Urinary bladder (tissue), 4 donors: Measurements from ENCODE around the gene IGSF23. TPM values are rescaled to one million over a fixed set of nuclear protein-coding genes. Genes with fewer than 3 reads are reported as not detected.
"Not testable (repeated sequence)": the region's sequence is repeated elsewhere in the genome, so short reads cannot be mapped to it uniquely, and the experiment has no call there.

Experiments
- DNase-seq: peaks from one replicate; pipeline ENCODE4 v3.0.0-alpha.2; 2015; ENCODE audit errors: extremely low spot score
- H3K27ac ChIP-seq: one replicate; pipeline ENCODE4 v1.5.1; 2013; ENCODE audit warnings: low read depth, mild to moderate bottlenecking, moderate library complexity
- H3K36me3 ChIP-seq: one replicate; pipeline ENCODE4 v1.6.1; 2013; ENCODE audit warnings: mild to moderate bottlenecking, moderate library complexity; ENCODE audit not compliant: insufficient read depth
- H3K4me1 ChIP-seq: one replicate; pipeline ENCODE4 v1.6.1; 2013; ENCODE audit warnings: mild to moderate bottlenecking, moderate library complexity; ENCODE audit not compliant: insufficient read depth
- H3K4me3 ChIP-seq: one replicate; pipeline ENCODE4 v1.5.1; 2013; ENCODE audit warnings: low read depth, low read length
- WGBS: extraction: QIAGEN DNeasy Blood & Tissue Kit; methylation state at CpG from one replicate; pipeline ENCODE4 v1.1.7; 2013; 5-methylcytosine and 5-hydroxymethylcytosine counted together
- polyA plus RNA-seq: library from polyadenylated mRNA; stranded (reverse); fragments of 200-250 nt; gene quantifications from one replicate; pipeline ENCODE4 v1.2.3, GENCODE V29; 2013
- total RNA-seq: library from RNA; depleted of rRNA; stranded (reverse); fragments of >200 nt; gene quantifications from one replicate; pipeline ENCODE4 v1.2.3, GENCODE V29; 2014
- donor health status: healthy with polysubstance abuse.
- donor health status: healthy.

IGSF23 gene
- total and polyA plus RNA-seq, 2 donors, result not detected

GRCh38 chr19:44577566-44577874 lies 35.8 kb upstream of the IGSF23 start:
- no peak overlapping the region for H3K27ac ChIP-seq
- no peaks in the 10 kb centered on the region for H3K36me3 ChIP-seq
- H3K4me3 ChIP-seq, result no peak overlapping the region
- DNase-seq, result no peak
- WGBS, result 72% methylated on average over 1 of the region's 1 CpG
- H3K4me1 ChIP-seq, result no peaks in the 10 kb centered on the region

- 80% methylated on average over 5 of the region's 5 CpGs for WGBS
- no peak for DNase-seq
- H3K4me1 ChIP-seq, result no peaks in the 10 kb centered on the region
- H3K36me3 ChIP-seq, result no peaks in the 10 kb centered on the region
- no peak overlapping the region for H3K27ac ChIP-seq
- no peak overlapping the region for H3K4me3 ChIP-seq
These were observed 33.5 kb upstream of the IGSF23 start for GRCh38 chr19:44579663-44580365.

GRCh38 chr19:44580366-44580895 lies 32.9 kb upstream of the IGSF23 start:
- WGBS, result 83% methylated on average over 11 of the region's 11 CpGs
- DNase-seq, result no peak
- no peak overlapping the region for H3K27ac ChIP-seq
- H3K4me1 ChIP-seq, result no peaks in the 10 kb centered on the region
- no peaks in the 10 kb centered on the region for H3K36me3 ChIP-seq
- no peak overlapping the region for H3K4me3 ChIP-seq

- no peak for DNase-seq
- Histone ChIP-seq H3K36me3 (no peaks in the 10 kb centered on the region), H3K27ac (no peak overlapping the region), H3K4me1 (no peaks in the 10 kb centered on the region), H3K4me3 (no peak overlapping the region)
- WGBS, result 88% methylated on average over 2 of the region's 2 CpGs
These were observed 32.1 kb upstream of the IGSF23 start for GRCh38 chr19:44581288-44581687.

GRCh38 chr19:44582581-44583265 lies 30.6 kb upstream of the IGSF23 start:
- Histone ChIP-seq H3K27ac (no peak overlapping the region), H3K4me3 (no peak overlapping the region), H3K36me3 (no peaks in the 10 kb centered on the region), H3K4me1 (no peaks in the 10 kb centered on the region)
- DNase-seq, result no peak
- whole genome bisulfite sequencing, result 22% methylated on average over 10 of the region's 10 CpGs

GRCh38 chr19:44585371-44586133 lies 27.8 kb upstream of the IGSF23 start:
- H3K36me3 ChIP-seq, result no peaks in the 10 kb centered on the region
- H3K4me3 ChIP-seq, result no peak overlapping the region
- H3K4me1 ChIP-seq, result no peaks in the 10 kb centered on the region
- WGBS, result 75% methylated on average over 5 of the region's 5 CpGs
- H3K27ac ChIP-seq, result no peak overlapping the region
- no peak for DNase-seq

- H3K4me3 ChIP-seq, result no peak overlapping the region
- 85% methylated on average over 2 of the region's 2 CpGs for WGBS
These were observed 25.2 kb upstream of the IGSF23 start for GRCh38 chr19:44587963-44588770.

GRCh38 chr19:44588771-44589112 lies 24.6 kb upstream of the IGSF23 start:
- Histone ChIP-seq H3K4me1 (no peaks in the 10 kb centered on the region), H3K4me3 (no peak overlapping the region), H3K27ac (no peak overlapping the region), H3K36me3 (no peaks in the 10 kb centered on the region)
- DNase-seq, result no peak
- WGBS, result 80% methylated on average over 3 of the region's 3 CpGs

More at GRCh38 chr19:44587963-44588770, 25.2 kb upstream of the IGSF23 start:
- no peaks in the 10 kb centered on the region for H3K4me1 ChIP-seq
- DNase-seq, result no peak
- no peaks in the 10 kb centered on the region for H3K36me3 ChIP-seq
- H3K27ac ChIP-seq, result no peak overlapping the region

GRCh38 chr19:44590245-44591059 lies 22.9 kb upstream of the IGSF23 start:
- H3K27ac ChIP-seq, result no peak overlapping the region
- H3K36me3 ChIP-seq, result no peaks in the 10 kb centered on the region
- no peaks in the 10 kb centered on the region for H3K4me1 ChIP-seq
- DNase-seq, result no peak
- H3K4me3 ChIP-seq, result no peak overlapping the region
- 44% methylated on average over 9 of the region's 9 CpGs for WGBS

- not testable (repeated sequence) for DNase-seq, H3K4me3 ChIP-seq, H3K27ac ChIP-seq, H3K36me3 ChIP-seq, H3K4me1 ChIP-seq
- 80% methylated on average over 9 of the region's 9 CpGs for WGBS
These were observed 21.9 kb upstream of the IGSF23 start for GRCh38 chr19:44591340-44591993.

- DNase-seq, result no peak
- Histone ChIP-seq H3K27ac (no peak overlapping the region), H3K4me3 (no peak overlapping the region), H3K4me1 (no peaks in the 10 kb centered on the region), H3K36me3 (no peaks in the 10 kb centered on the region)
- WGBS, result 48% methylated on average over 2 of the region's 2 CpGs
These were observed 20.9 kb upstream of the IGSF23 start for GRCh38 chr19:44592451-44592890.

GRCh38 chr19:44593294-44593693 lies 20.1 kb upstream of the IGSF23 start:
- Histone ChIP-seq H3K27ac (no peak overlapping the region), H3K4me3 (no peak overlapping the region), H3K4me1 (no peaks in the 10 kb centered on the region), H3K36me3 (no peaks in the 10 kb centered on the region)
- DNase-seq, result no peak
- 82% methylated on average over 1 of the region's 1 CpG for WGBS
